Daoy (cell line): ENCODE results near the gene C11orf87. TPM values are rescaled to one million over a fixed set of nuclear protein-coding genes. Genes with fewer than 3 reads are reported as not detected.

Experiments used
- DNase-seq: peaks from one replicate; pipeline ENCODE4 v3.0.0-alpha.2; 2015; ENCODE audit warnings: low read depth
- total RNA-seq: library from RNA; depleted of rRNA; stranded (reverse); fragments of >200 nt; shearing (Covaris generic); gene quantifications from 2 replicates; pipeline ENCODE4 v1.2.3, GENCODE V29; 2014

Gene C11orf87
- total RNA-seq, 1 experiment from 2014 or later: not detected

GRCh38 chr11:109439684-109440083, 17.7 kb downstream of the C11orf87 start:
- no peak for DNase-seq

DNA sequence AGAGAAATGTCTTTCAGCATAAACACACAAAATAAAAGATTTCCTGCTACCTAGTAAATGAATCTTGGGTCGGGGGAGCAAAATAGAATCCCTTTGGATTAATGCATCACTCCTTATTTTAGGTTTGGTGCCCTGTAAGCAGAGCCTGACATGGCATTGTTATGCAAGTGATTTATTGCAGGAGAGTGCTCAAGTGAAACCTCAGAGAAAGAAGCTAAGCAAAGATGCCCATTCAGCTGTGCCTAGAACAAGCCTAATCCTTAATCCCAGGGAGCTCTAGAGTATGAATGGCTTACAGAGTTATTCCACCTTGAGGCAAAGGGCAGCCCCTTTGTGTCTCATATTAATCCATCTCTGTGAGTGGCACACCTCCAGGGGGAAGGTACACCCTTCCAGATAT, 21.1 kb downstream of the C11orf87 start:
- no peak for DNase-seq

DNA sequence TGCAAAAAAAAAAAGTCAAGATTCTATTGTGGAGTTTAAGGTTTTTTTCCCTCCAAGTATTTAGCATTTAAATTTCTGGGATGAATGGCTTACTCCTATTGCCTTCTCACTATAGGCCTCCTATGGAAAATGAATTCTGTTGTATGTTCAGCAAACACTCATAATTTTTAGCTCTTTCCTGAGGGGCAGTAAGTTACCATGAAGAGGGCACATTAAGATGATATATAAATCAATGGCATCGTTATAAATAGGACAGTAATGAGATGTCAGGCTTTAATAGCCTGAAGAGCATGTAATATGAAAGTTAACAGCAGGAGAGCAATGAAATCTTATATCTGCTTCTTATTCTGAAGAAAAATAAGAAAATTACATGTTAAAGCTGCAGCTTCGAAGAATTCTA, 32.9 kb downstream of the C11orf87 start:
- DNase-seq: no peak
